ENCODE measurements around the gene MTRF1. TPM values are rescaled to one million over a fixed set of nuclear protein-coding genes. Genes with fewer than 3 reads are reported as not detected.

Gene MTRF1
- total and polyA plus RNA-seq, 12 donors = 6.8 to 27.4 (median 17.7) TPM

DNA sequence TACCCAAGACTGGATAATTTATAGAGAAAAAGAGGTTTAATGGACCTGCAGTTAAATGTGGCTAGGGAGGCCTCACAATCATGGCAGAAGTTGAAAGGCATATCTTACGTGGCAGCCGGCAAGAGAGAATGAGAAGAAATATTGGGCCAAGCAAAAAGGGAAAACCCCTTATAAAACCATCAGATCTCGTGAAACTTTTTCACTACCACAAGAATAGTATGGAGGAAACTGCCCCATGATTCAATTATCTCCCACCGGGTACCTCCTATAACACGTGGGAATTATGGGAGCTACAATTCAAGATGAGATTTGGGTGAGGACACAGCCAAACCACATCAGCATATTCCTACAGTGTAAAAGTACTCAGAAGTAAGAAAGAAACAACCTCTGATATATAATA lies 64.3 kb downstream of the MTRF1 start:
- no peak overlapping the region for H3K4me3 ChIP-seq
- WGBS, 4 donors = 80 to 88% (median 84%) methylated on average over 5 of the region's 5 CpGs
- no peak overlapping the region for H3K27ac ChIP-seq
- TF ChIP-seq, protein P1, sequence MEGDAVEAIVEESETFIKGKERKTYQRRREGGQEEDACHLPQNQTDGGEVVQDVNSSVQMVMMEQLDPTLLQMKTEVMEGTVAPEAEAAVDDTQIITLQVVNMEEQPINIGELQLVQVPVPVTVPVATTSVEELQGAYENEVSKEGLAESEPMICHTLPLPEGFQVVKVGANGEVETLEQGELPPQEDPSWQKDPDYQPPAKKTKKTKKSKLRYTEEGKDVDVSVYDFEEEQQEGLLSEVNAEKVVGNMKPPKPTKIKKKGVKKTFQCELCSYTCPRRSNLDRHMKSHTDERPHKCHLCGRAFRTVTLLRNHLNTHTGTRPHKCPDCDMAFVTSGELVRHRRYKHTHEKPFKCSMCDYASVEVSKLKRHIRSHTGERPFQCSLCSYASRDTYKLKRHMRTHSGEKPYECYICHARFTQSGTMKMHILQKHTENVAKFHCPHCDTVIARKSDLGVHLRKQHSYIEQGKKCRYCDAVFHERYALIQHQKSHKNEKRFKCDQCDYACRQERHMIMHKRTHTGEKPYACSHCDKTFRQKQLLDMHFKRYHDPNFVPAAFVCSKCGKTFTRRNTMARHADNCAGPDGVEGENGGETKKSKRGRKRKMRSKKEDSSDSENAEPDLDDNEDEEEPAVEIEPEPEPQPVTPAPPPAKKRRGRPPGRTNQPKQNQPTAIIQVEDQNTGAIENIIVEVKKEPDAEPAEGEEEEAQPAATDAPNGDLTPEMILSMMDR (IDR thresholded peaks at IDR 0.05) = no peak
- no peak for TF ChIP-seq POLR2A (IDR thresholded peaks at IDR 0.05)
- H3K9me3 ChIP-seq (replicated peaks in 1 of 3) = no peaks in the 10 kb centered on the region
- H3K36me3 ChIP-seq (replicated peaks in 1 of 2) = no peaks in the 10 kb centered on the region
- intact Hi-C loops (cut with DNase I) = loop anchor here in 1 of 2 donors (10.0 kb wide), 1 partner anchor 64 kb away; the partner anchor contains the start of gene KBTBD6
- H3K27me3 ChIP-seq = no peaks in the 10 kb centered on the region
- DNase-seq = no peak
- H3K4me1 ChIP-seq (replicated peaks in 1 of 2) = no peaks in the 10 kb centered on the region

DNA sequence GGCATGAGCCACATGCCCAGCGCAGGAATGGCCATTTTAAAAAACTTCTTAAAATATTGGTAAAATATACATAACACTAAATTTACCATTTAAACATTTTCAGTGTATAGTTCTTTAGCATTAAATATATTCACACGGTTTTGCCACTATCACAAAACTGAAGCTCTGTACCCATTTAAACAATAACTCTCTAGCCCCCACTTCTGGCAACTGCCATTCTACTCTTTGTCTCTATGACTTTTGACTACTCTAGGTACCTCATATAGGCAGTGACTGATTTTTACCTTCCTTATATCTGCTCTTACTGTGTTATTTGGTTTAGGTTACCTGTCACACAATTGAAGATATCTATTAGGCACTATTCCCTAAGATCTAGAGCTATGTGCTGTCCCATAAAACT lies 66.8 kb downstream of the MTRF1 start:
- no peaks in the 10 kb centered on the region for H3K36me3 ChIP-seq (replicated peaks in 1 of 2)
- no peaks in the 10 kb centered on the region for H3K9me3 ChIP-seq (replicated peaks in 1 of 3)
- no peak for DNase-seq
- H3K27me3 ChIP-seq = no peaks in the 10 kb centered on the region
- WGBS, 4 donors = 66 to 78% (median 75%) methylated on average over 2 of the region's 2 CpGs
- TF ChIP-seq, protein P1 (IDR thresholded peaks at IDR 0.05) = no peak
- no peak for TF ChIP-seq POLR2A (IDR thresholded peaks at IDR 0.05)
- no peak overlapping the region for H3K27ac ChIP-seq
- H3K4me1 ChIP-seq (replicated peaks in 1 of 2) = peaks cover 5 to 13% of the 10 kb centered on the region in 2 donors
- no peak overlapping the region for H3K4me3 ChIP-seq
- intact Hi-C loops (cut with DNase I) = loop anchor here in 1 of 2 donors (10.0 kb wide), 1 partner anchor 62 kb away; the partner anchor contains the start of gene KBTBD6

DNA sequence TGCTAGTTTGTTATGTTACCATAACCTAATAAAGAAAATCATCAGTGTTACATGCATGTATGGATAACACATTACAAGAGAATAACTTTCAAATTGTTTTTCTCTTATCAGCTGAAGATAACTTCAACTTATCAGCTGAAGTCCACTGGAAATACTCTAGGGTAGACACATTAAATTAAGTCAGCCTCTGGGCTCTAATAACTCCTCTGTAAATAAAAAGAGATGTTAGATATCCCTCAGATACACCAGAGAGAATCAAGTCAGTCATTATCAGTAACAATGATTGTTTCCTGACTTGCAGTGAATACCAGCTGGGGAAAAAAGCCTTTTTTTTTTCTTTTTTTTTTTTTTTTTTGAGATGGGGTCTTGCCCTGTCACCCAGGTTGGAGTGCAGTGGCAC lies 67.4 kb downstream of the MTRF1 start:
- Histone ChIP-seq H3K4me1 (replicated peaks in 1 of 2) (peaks cover 5 to 13% of the 10 kb centered on the region in 2 donors), H3K27me3 (no peaks in the 10 kb centered on the region), H3K9me3 (replicated peaks in 1 of 3) (no peaks in the 10 kb centered on the region), H3K4me3 (no peak overlapping the region), H3K27ac (no peak overlapping the region), H3K36me3 (replicated peaks in 1 of 2) (no peaks in the 10 kb centered on the region)
- no peak for TF ChIP-seq POLR2A (IDR thresholded peaks at IDR 0.05)
- TF ChIP-seq, protein P1 (IDR thresholded peaks at IDR 0.05) = no peak
- intact Hi-C loops (cut with DNase I) = loop anchor here in 1 of 2 donors (10.0 kb wide), 1 partner anchor 61 kb away; the partner anchor contains the start of gene KBTBD6
- DNase-seq = no peak

- Histone ChIP-seq H3K36me3 (replicated peaks in 1 of 2) (no peaks in the 10 kb centered on the region), H3K4me1 (replicated peaks in 1 of 2) (peaks cover 5 to 13% of the 10 kb centered on the region in 2 donors), H3K4me3 (peak within 1 kb of the TSS in 2 of 4 donors; percentile 57 to 91), H3K27me3 (no peaks in the 10 kb centered on the region), H3K9me3 (replicated peaks in 1 of 3) (no peaks in the 10 kb centered on the region), H3K27ac (peak within 1 kb of the TSS in 4 of 5 donors; percentile 16 to 88 (median 84))
- DNase-seq = peak; percentile 92 to 96 (median 95)
- intact Hi-C loops (cut with DNase I) = loop anchor here (5.0 to 10.0 kb wide), 2 partner anchors 59 to 67 kb away; partner anchors contain the start of gene KBTBD6 (in 1 of the 2)
- TF ChIP-seq, protein P1 (IDR thresholded peaks at IDR 0.05) = no peak
- peak; percentile 51 to 84 for TF ChIP-seq POLR2A (IDR thresholded peaks at IDR 0.05)
- WGBS, 4 donors = 9 to 29% (median 11%) methylated on average over 24 to 66 of the region's 66 CpGs
Observed at GRCh38 chr13:41193919-41194824, 69.2 kb downstream of the MTRF1 start, which contains the start of gene KBTBD7. Gene KBTBD7 (minus strand): TSS chr13:41194569. CDS start chr13:41194257, 312 bp downstream.
